SK-N-SH (cell line): Measurements from ENCODE around the gene FAM222B.

ENCODE experiments used
- EP300 ChIP-seq, 2 experiments: IDR thresholded peaks; 2 replicates each; pipeline versions ENCODE4 v1.4.0 to v1.6.1; 2012; ENCODE audit warnings: borderline replicate concordance in 1 of 2, low read depth in 1 of 2, low read length in 1 of 2
- FOXJ3 ChIP-seq: sonication (generic); formaldehyde crosslinking; IDR thresholded peaks from 2 replicates; pipeline ENCODE4 v1.5.1; 2020; ENCODE audit warnings: mild to moderate bottlenecking, missing genetic modification reagents
- GATA2 ChIP-seq: sonication (generic); formaldehyde crosslinking; IDR thresholded peaks from 2 replicates; pipeline ENCODE4 v1.5.0; 2020; ENCODE audit warnings: mild to moderate bottlenecking, missing genetic modification reagents
- JUND ChIP-seq: IDR thresholded peaks from 2 replicates; pipeline ENCODE4 v1.4.0; 2012
- MEF2A ChIP-seq: IDR thresholded peaks from 2 replicates; pipeline ENCODE4 v1.4.0; 2012; ENCODE audit warnings: low read depth, borderline replicate concordance
- MXI1 ChIP-seq: IDR thresholded peaks from 2 replicates; pipeline ENCODE4 v1.6.1; 2012; ENCODE audit warnings: mild to moderate bottlenecking, low read depth, low read length, improper control_type of control experiment
- NFIC ChIP-seq: IDR thresholded peaks from 2 replicates; pipeline ENCODE4 v1.4.0; 2012; ENCODE audit warnings: borderline replicate concordance
- POLR2AphosphoS5 ChIP-seq: IDR thresholded peaks from 2 replicates; pipeline ENCODE4 v1.6.1; 2012; ENCODE audit warnings: low read depth, low read length
- RAD21 ChIP-seq: IDR thresholded peaks from 2 replicates; pipeline ENCODE4 v1.6.1; 2012; ENCODE audit warnings: mild to moderate bottlenecking, low read length
- SIN3A ChIP-seq: IDR thresholded peaks from 2 replicates; pipeline ENCODE4 v1.6.1; 2012; ENCODE audit warnings: low read depth, mild to moderate bottlenecking, low read length, moderate library complexity, borderline replicate concordance
- TAF1 ChIP-seq: IDR thresholded peaks from 2 replicates; pipeline ENCODE4 v1.6.1; 2012; ENCODE audit warnings: low read depth, mild to moderate bottlenecking, low read length, moderate library complexity, borderline replicate concordance
- TF ChIP-seq, protein P1 (sequence below): fragments of 200-600 bp; sonication (generic); IDR thresholded peaks from 2 replicates; pipeline ENCODE4 v1.6.1; 2017; ENCODE audit warnings: antibody characterized with exemption, mild to moderate bottlenecking, moderate library complexity

- TF ChIP-seq, protein P1, sequence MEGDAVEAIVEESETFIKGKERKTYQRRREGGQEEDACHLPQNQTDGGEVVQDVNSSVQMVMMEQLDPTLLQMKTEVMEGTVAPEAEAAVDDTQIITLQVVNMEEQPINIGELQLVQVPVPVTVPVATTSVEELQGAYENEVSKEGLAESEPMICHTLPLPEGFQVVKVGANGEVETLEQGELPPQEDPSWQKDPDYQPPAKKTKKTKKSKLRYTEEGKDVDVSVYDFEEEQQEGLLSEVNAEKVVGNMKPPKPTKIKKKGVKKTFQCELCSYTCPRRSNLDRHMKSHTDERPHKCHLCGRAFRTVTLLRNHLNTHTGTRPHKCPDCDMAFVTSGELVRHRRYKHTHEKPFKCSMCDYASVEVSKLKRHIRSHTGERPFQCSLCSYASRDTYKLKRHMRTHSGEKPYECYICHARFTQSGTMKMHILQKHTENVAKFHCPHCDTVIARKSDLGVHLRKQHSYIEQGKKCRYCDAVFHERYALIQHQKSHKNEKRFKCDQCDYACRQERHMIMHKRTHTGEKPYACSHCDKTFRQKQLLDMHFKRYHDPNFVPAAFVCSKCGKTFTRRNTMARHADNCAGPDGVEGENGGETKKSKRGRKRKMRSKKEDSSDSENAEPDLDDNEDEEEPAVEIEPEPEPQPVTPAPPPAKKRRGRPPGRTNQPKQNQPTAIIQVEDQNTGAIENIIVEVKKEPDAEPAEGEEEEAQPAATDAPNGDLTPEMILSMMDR: no peak
- TF ChIP-seq POLR2AphosphoS5 (no peak), SIN3A (no peak), TAF1 (no peak), EP300 (IDR thresholded peaks at IDR 0.05; ENCODE audit: borderline replicate concordance in 1 of 2, low read depth in 1 of 2, low read length in 1 of 2) (no peak), MEF2A (no peak), RAD21 (no peak), GATA2 (CRISPR knock-in tag) (no peak), NFIC (no peak), MXI1 (no peak), FOXJ3 (no peak), JUND (no peak)
Measured at GRCh38 chr17:28773736-28774135, 68.9 kb downstream of the FAM222B start.
